Spleen (tissue), 7 donors: ENCODE measurements around the gene IPMK.

Source experiments
- POLR2AphosphoS5 ChIP-seq, 3 donors: sonication (generic); formaldehyde crosslinking; IDR thresholded peaks; one replicate each; pipeline ENCODE4 v1.5.1; 2017; ENCODE audit warnings: antibody characterized with exemption in 3 of 3
- TF ChIP-seq, protein P1 (sequence below), 11 experiments: fragments of 200-600 bp in 7 of 11; fragments of 450-650 bp in 4 of 11; sonication (generic) in 4 of 11; IDR thresholded peaks in 8 of 11; conservative IDR thresholded peaks in 3 of 11; 1 replicate in 7 of 11; 2 replicates in 4 of 11; pipeline versions ENCODE4 v1.4.0 to v1.8.0; 2016 to 2021; ENCODE audit warnings: antibody characterized with exemption in 11 of 11, inconsistent platforms in 4 of 11, mild to moderate bottlenecking in 1 of 11
- donor health status: DM: no; HTN: no; CAD: no; lungs with moderate emphysema.
- donor health status: DM: no; HTN: no; CAD: no.
- donor health status: DM: no; HTN: no; CAD: no.

DNA sequence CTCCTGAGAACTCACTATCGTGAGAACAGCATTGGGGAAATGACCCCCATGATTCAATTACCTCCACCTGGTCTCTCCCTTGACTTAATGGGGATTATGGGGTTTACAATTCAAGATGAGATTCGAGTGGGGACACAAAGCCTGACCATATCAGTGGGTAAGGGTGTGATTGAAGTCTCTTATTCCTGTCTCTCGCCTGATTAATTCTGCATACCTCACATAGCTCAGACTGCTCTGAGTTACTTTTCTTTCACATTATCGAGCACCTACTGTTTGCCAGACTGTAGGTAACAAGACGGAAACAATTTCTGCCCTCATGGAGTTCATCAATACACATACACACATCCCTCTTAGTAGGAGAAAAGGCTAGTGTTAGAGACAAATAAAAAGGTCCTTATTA lies 26.3 kb upstream of the IPMK start:
- no peak for TF ChIP-seq POLR2AphosphoS5 (IDR thresholded peaks at IDR 0.05)
- TF ChIP-seq, protein P1, sequence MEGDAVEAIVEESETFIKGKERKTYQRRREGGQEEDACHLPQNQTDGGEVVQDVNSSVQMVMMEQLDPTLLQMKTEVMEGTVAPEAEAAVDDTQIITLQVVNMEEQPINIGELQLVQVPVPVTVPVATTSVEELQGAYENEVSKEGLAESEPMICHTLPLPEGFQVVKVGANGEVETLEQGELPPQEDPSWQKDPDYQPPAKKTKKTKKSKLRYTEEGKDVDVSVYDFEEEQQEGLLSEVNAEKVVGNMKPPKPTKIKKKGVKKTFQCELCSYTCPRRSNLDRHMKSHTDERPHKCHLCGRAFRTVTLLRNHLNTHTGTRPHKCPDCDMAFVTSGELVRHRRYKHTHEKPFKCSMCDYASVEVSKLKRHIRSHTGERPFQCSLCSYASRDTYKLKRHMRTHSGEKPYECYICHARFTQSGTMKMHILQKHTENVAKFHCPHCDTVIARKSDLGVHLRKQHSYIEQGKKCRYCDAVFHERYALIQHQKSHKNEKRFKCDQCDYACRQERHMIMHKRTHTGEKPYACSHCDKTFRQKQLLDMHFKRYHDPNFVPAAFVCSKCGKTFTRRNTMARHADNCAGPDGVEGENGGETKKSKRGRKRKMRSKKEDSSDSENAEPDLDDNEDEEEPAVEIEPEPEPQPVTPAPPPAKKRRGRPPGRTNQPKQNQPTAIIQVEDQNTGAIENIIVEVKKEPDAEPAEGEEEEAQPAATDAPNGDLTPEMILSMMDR (IDR thresholded peaks at IDR 0.05 in 8 of 11, conservative IDR thresholded peaks at IDR 0.05 in 3 of 11) = no peak
